Measurements from ENCODE around the gene SEC14L5. TPM values are rescaled to one million over a fixed set of nuclear protein-coding genes. Genes with fewer than 3 reads are reported as not detected.

SEC14L5 gene
- total and polyA plus RNA-seq, 2 of the 4 experiments (the other 2 are of a cell fraction): 0.07 TPM; not detected in 1

GRCh38 chr16:4909825-4910224 is 48.3 kb upstream of the SEC14L5 start:
- H3K56ac ChIP-seq (ENCODE audit: extremely low read depth, insufficient read depth, low read length): no peak overlapping the region
- H3K79me1 ChIP-seq (ENCODE audit: low read depth in 1 of 2, low read length in 2 of 2): no peaks in the 10 kb centered on the region
- no TSS peak for BruUV-seq (replicated peaks)
- H3K9me1 ChIP-seq (ENCODE audit: insufficient read depth, low read length): no peaks in the 10 kb centered on the region
- peaks cover 7% of the 10 kb centered on the region; the same call in 1 of the 2 replicates for H3K27me3 ChIP-seq (ENCODE audit: control insufficient read depth, insufficient read depth, low read length)
- no peaks in the 10 kb centered on the region for H3K36me3 ChIP-seq (ENCODE audit: control insufficient read depth, insufficient read depth, low read length)
- no peak overlapping the region for H2BK20ac ChIP-seq (ENCODE audit: low read depth, low read length)
- no peak overlapping the region for H3K27ac ChIP-seq (ENCODE audit: insufficient read depth, low read length)
- H2BK120ac ChIP-seq (ENCODE audit: low read depth, low read length): no peak overlapping the region
- no peak overlapping the region for H3K4me2 ChIP-seq (ENCODE audit: low read depth, low read length)
- no peak overlapping the region for H2BK5ac ChIP-seq (ENCODE audit: low read depth, low read length, poor library complexity, severe bottlenecking)
- no peaks in the 10 kb centered on the region for H4K20me1 ChIP-seq (ENCODE audit: insufficient read depth, low read length)
- intact Hi-C loops (cut with micrococcal nuclease) (no loop called here), dilution Hi-C loops (cut with HindIII; ENCODE audit: low sequenced_read_pairs, unreplicated experiment) (no loop called here), in situ Hi-C loops (cut with MboI; ENCODE audit: low sequenced_read_pairs) (no loop called here)
- no peak overlapping the region for H3K4me3 ChIP-seq (ENCODE audit: insufficient read depth, low read depth, low read length)
- no peak overlapping the region for H4K8ac ChIP-seq (ENCODE audit: low read depth in 2 of 2, low read length in 2 of 2)
- H3K14ac ChIP-seq (replicated peaks; ENCODE audit: low read depth, low read length): no peak overlapping the region
- no peak overlapping the region for H2AFZ ChIP-seq (replicated peaks; ENCODE audit: low read length, poor library complexity)
- H2AK9ac ChIP-seq (replicated peaks; ENCODE audit: low read depth, low read length, poor library complexity): no peak overlapping the region
- no peak for ATAC-seq (ENCODE audit: low read depth)
- H3K9ac ChIP-seq (ENCODE audit: low read depth, low read length): no peak overlapping the region
- ChIA-PET CTCF (no interaction called here), POLR2A (ENCODE audit: unreplicated experiment) (no interaction called here)
- no peak overlapping the region for H3K18ac ChIP-seq (ENCODE audit: low read depth, low read length)
- no peak overlapping the region for H4K5ac ChIP-seq (ENCODE audit: low read depth, low read length)
- H4K91ac ChIP-seq (ENCODE audit: insufficient read depth, low read depth, low read length): no peak overlapping the region
- no peak overlapping the region for H2BK15ac ChIP-seq (ENCODE audit: low read depth, low read length)
- no peak overlapping the region for H2AK5ac ChIP-seq (ENCODE audit: low read depth, low read length)
- WGBS, 2 experiments (ENCODE audit: extremely low coverage in 2 of 2, insufficient read length in 1 of 2): 90% methylated on average over 2 of the region's 7 CpGs; no CpG with 5 or more reads in 1 of the 2 experiments
- DNase-seq: no peak
- no peaks in the 10 kb centered on the region for H3K9me3 ChIP-seq (ENCODE audit: control insufficient read depth, insufficient read depth, low read length)
- H3K4me1 ChIP-seq (ENCODE audit: control insufficient read depth, insufficient read depth, low read length): no peaks in the 10 kb centered on the region
- no peak for TF ChIP-seq CHD1 (IDR thresholded peaks at IDR 0.05; ENCODE audit: low read depth, low read length)
- TF ChIP-seq RAD21 (IDR thresholded peaks at IDR 0.05; ENCODE audit: low read length): no peak
- TF ChIP-seq MAZ (IDR thresholded peaks at IDR 0.05; ENCODE audit: borderline replicate concordance, low read depth, low read length): no peak
- no peak for TF ChIP-seq MAFK (IDR thresholded peaks at IDR 0.05; ENCODE audit: low read depth, low read length)
- TF ChIP-seq NFE2L2 (IDR thresholded peaks at IDR 0.05; ENCODE audit: low read depth, low read length): no peak
- no peak for TF ChIP-seq CEBPB (IDR thresholded peaks at IDR 0.05; ENCODE audit: low read depth, low read length)
- no peak for TF ChIP-seq RCOR1 (IDR thresholded peaks at IDR 0.05; ENCODE audit: insufficient replicate concordance, low read length)
- TF ChIP-seq FOS (IDR thresholded peaks at IDR 0.05; ENCODE audit: low read depth, low read length): no peak
- TF ChIP-seq POLR2A (IDR thresholded peaks at IDR 0.05; ENCODE audit: low read depth, low read length): no peak
- no peak for TF ChIP-seq SMC3 (IDR thresholded peaks at IDR 0.05; ENCODE audit: low read depth, low read length)
- TF ChIP-seq ELK1 (IDR thresholded peaks at IDR 0.05; ENCODE audit: borderline replicate concordance, low read depth, low read length): no peak
- TF ChIP-seq BHLHE40 (IDR thresholded peaks at IDR 0.05; ENCODE audit: low read depth, low read length): no peak
- no peak for TF ChIP-seq MXI1 (IDR thresholded peaks at IDR 0.05; ENCODE audit: borderline replicate concordance, low read depth, low read length)
- TF ChIP-seq RFX5 (IDR thresholded peaks at IDR 0.05; ENCODE audit: low read depth, low read length): no peak
- TF ChIP-seq USF2 (IDR thresholded peaks at IDR 0.05; ENCODE audit: low read depth, low read length): no peak
- no peak for TF ChIP-seq CTCF (conservative IDR thresholded peaks at IDR 0.05; ENCODE audit: low read depth, low read length)
- H3K23ac ChIP-seq (ENCODE audit: low read depth, low read length): no peak overlapping the region
- H3K4ac ChIP-seq (ENCODE audit: low read depth, low read length): no peak overlapping the region
